ENCODE data around the gene HCAR2.
"Not testable (repeated sequence)": the region's sequence is repeated elsewhere in the genome, so short reads cannot be mapped to it uniquely, and the experiment has no call there.

Gene HCAR2

GRCh38 chr12:122716658-122717057, 13.5 kb upstream of the HCAR2 start, which contains the start of gene HCAR3:
TSS of gene HCAR3 (minus strand) at chr12:122716811. CDS start at chr12:122716737, 74 bp downstream.
- not testable (repeated sequence) for DNase-seq (ENCODE audit: low spot score)

GRCh38 chr12:122715211-122715610, 12.1 kb upstream of the HCAR2 start:
- not testable (repeated sequence) for DNase-seq (ENCODE audit: low spot score)

DNA sequence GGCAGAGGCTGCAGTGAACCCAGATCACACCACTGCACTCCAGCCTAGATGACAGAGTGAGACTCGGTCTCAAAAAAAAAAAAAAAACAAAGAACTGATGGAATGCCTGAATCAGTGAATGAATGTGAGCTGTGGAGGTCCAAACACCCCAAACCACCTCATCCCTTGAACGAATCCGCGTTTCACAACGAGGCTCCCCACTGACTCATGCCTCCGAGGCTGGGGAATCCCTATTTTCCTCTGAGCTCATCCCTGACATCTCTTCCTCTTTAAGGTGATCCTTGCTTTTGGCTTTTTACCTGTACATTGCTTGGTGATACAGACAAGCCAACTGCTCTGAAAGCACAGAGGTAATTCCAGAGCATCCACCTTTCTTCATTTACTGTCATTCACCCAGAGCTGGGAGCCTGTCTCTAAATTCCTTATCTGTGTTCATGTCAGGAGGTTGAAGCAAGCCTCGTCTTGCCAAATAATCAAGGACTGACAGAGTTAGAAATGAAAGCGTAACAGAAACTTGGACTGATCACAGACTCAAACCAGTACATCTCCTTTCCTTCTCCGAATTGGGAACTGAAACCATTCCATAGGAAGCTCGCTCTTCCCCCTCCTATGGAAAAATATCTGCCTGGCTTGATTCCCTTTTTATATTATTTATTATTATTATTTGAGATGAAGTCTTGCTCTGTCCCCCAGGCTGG, 10.5 kb upstream of the HCAR2 start:
- DNase-seq (ENCODE audit: low spot score) = not testable (repeated sequence)

DNA sequence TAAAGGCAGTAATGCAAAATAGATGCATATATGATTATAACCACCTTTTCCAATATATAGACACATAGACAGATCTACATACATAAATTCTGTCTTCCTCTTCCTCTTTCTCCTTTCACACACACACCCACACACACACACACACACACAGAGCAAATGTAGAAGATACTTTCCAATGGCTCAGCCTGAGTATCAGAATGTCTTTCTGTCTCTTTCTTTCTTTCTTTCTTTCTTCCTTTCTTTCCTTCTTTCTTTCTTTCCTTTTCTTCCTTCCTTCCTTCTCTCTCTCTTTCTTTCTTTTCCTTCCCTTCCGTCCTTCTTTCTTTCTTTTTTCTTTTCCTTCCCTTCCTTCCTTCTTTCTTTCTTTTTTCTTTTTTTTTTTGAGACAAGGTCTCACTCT, 8.1 kb upstream of the HCAR2 start:
- not testable (repeated sequence) for DNase-seq (ENCODE audit: low spot score)

- DNase-seq (ENCODE audit: low spot score) = not testable (repeated sequence)
Measured at GRCh38 chr12:122710341-122710740, 7.2 kb upstream of the HCAR2 start.

GRCh38 chr12:122709287-122709686, 6.1 kb upstream of the HCAR2 start:
- not testable (repeated sequence) for DNase-seq (ENCODE audit: low spot score)

DNA sequence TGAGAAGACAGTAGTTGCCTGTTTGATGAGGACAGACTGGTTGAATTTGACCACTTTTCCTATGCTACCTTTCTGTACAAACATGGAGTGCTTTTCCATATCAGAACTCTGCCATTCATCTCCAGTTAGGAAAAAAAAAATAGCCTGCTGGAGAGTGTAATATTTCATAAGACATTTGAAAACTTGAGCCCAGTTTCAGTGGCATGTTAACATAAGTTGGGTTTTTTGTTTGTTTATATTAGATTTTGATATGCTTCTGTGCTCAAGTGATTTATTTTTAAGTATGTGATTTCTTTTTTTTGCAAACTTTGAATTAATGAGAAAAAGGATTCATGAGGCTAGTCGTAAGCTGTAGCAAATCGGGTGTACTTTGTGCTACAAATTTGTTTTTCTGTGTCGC, 684 bp upstream of the HCAR2 start:
- not testable (repeated sequence) for DNase-seq (ENCODE audit: low spot score)

GRCh38 chr12:122701481-122701880, 1.7 kb downstream of the HCAR2 start:
- not testable (repeated sequence) for DNase-seq (ENCODE audit: low spot score)

DNA sequence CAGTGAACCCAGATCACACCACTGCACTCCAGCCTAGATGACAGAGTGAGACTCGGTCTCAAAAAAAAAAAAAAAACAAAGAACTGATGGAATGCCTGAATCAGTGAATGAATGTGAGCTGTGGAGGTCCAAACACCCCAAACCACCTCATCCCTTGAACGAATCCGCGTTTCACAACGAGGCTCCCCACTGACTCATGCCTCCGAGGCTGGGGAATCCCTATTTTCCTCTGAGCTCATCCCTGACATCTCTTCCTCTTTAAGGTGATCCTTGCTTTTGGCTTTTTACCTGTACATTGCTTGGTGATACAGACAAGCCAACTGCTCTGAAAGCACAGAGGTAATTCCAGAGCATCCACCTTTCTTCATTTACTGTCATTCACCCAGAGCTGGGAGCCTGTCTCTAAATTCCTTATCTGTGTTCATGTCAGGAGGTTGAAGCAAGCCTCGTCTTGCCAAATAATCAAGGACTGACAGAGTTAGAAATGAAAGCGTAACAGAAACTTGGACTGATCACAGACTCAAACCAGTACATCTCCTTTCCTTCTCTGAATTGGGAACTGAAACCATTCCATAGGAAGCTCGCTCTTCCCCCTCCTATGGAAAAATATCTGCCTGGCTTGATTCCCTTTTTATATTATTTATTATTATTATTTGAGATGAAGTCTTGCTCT, 3.0 kb downstream of the HCAR2 start:
- DNase-seq (ENCODE audit: low spot score) = not testable (repeated sequence)

GRCh38 chr12:122696922-122697321, 6.2 kb downstream of the HCAR2 start:
- not testable (repeated sequence) for DNase-seq (ENCODE audit: low spot score)

DNA sequence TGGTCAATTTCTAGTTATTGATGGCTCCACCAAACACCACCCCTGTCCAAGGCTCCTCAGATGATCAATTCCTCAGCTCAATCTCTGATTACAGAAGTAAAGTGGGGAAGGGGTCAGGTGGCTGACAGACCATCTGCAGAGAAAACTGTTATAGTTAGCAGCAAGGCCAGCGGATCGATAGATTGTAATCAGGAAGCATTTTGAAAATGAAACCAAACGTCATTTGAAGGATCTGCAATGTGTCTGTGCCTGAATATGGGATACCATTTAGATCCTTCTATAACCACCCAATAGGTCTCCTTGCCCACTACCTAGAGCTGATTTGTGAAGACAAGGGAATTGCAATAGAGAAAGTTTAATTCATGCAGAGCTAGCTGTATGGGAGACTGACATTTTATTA, 11.6 kb downstream of the HCAR2 start:
- no peak for DNase-seq (ENCODE audit: low spot score)

DNA sequence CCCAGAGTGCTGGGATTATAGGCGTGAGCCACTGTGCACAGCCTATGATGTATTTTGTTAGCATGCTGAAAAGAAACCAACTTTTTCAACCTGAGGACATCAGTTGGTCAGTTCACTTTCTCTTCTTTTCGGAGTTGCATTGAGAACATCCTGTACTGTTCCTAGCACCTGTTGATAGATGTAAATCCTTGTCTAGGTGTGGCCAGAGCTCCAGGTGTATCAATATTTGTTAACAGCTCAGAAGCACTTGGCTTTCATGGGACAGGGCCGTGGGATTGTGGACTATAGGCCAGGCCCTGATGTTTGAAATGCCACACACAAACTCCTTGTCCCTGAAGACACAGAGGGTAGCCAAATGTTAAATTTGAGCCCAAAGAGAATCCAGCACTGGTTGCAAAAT, 14.9 kb downstream of the HCAR2 start:
- no peak for DNase-seq (ENCODE audit: low spot score)

DNA sequence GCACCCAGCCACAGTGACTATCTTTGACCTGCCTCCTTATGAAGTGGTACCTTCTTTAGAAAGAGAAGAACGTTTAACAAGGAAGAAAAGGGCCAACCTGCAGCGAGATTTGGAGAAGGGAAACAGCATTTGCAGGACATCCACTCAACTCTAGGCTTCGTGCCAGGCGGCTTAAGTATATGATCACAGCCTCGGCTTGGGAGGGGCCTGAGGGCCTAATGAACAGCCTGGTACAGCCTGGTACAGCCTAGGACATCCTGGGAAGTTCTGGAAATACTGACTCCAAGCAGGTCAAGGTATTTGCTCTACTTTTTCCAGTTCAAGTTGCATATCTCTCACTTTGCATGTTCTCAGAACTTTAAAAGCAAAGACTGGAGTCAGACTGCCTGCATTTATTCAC, 16.1 kb downstream of the HCAR2 start:
- DNase-seq (ENCODE audit: low spot score) = no peak

DNA sequence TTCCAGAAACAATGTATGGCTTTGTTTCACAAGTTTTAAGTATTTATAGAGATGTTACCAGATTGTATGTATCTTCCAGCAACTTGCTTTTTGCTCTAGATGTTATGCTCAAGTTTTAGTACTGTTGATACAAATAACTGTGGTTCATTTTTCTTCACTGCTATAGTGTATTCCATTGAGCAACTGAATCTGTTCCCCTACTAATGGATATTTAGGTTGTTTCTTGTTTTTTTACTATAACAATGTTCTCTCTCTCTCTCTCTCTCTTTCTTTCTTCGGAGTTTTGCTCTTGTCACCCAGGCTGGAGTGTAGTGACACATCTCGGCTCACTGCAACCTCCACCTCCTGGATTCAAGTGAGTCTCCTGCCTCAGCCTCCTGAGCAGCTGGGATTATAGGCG, 16.6 kb downstream of the HCAR2 start:
- no peak for DNase-seq (ENCODE audit: low spot score)

- no peak for DNase-seq (ENCODE audit: low spot score)
Measured at GRCh38 chr12:122684297-122684813, 18.8 kb downstream of the HCAR2 start.

DNA sequence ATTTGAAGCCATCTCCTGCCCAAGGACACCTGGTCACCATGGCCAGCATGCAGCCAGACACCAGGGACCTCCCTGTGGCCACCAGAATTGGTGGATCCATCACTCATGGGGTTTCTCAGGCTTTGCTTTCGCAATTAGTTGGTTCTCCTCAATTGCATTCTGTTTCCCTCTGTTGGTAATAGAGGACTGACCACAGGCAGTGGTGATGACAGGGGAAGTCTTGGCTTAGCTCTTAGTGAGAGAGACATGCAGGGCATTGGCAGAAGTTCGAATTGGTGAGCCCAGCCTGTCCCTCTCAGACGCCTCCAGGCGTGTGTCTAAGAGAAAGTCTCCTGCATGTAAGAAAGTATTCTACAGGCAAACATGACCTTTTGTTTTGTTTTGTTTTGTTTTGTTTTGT, 21.3 kb downstream of the HCAR2 start:
- DNase-seq (ENCODE audit: low spot score) = no peak

GRCh38 chr12:122680989-122681388, 22.2 kb downstream of the HCAR2 start:
- not testable (repeated sequence) for DNase-seq (ENCODE audit: low spot score)

DNA sequence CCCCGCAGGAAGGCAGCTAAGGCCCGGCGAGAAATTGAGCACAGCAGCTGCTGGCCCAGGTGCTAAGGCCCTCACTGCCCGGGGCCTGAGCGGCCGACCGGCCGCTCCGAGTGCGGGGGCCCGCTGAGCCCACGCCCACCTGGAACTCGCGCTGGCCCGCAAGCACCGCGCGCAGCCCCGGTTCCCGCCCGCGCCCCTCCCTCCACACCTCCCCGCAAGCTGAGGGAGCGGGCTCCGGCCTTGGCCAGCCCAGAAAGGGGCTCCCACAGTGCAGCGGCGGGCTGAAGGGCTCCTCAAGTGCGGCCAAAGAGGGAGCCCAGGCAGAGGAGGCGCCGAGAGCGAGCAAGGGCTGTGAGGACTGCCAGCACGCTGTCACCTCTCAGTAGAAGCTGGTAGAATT, 26.4 kb downstream of the HCAR2 start:
- DNase-seq (ENCODE audit: low spot score) = not testable (repeated sequence)

DNA sequence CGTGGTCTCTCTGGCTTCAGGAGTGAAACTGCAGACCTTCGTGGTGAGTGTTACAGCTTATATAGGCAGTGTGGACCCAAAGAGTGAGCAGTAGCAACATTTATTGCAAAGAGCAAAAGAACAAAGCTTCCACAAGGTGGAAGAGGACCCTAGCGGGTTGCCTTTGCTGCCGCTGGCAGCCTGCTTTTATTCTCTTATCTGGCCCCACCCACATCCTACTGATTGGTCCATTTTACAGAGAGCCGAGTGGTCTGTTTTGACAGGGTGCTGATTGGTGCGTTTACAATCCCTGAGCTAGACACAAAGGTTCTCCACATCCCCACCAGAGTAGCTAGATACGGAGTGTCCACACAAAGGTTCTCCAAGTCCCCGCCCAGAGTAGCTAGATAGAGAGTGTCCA, 27.1 kb downstream of the HCAR2 start:
- DNase-seq (ENCODE audit: low spot score) = not testable (repeated sequence)

DNA sequence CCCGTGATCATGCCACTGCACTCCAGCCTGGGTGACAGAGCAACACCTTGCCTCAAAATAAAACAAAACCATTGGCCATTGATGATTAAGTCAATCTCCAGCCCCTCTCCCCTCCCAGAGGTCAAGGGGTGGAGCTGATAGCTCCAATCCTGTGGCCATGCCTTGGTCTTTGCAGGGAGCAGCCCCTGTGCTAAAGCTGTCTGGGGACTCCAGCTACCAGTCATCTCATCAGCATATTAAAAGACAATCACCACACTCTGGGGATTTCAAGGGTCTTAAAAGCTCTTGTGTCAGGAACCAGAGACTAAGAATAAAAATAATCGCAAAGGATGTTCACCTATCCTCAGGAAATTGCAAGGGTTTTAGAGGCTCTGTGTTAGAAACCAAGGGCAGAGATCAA, 30.6 kb downstream of the HCAR2 start:
- DNase-seq (ENCODE audit: low spot score) = no peak

DNA sequence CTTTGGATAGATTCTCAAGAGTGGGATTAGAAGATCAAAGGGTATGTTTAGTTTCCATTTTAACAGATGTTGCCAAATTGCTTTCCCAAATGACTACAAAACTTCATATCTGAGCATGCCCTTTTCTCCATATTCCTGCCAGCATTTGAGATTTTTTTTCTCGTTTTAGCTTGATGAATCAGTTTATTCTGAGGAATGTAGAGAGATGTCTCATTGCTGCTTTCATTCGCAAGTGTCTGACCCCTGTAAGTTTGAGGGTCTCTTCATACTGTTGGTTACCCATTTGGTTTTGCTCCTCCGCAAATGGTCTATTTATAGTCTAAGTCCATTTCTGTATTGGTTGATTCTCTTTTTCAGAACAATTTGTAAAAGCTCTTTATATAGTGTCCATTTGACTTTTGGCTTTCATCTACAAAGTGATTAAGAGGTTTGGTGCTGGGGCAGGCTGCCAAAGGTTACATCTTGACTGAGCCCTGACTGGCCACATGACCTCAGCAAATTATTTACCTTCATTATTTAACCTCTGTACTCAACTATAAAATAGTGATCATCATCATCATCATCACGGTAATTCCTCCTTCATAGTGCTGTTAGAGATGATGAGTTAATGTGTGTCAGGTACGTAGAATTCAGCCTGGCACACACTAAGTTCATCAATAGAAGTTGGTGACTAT, 33.6 kb downstream of the HCAR2 start:
- no peak for DNase-seq (ENCODE audit: low spot score)

DNA sequence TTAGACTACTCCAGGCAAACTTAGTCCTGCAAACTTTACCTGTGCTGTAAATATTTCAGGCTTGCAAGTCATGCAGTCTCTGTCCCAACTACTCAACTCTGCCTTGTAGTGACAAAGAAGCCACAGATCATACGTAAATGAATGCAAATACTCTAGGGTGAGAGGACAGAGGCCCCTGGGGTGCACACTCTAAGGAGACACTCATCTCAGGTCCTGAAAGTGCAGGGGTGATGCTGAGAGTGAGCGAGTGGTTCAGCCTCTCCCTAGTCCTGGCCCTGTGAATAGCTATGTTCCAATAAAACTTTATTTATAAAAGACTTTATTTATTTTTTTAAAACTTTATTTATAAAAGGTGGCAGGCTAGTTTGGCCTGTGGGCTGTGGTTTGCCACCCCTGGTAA, 34.9 kb downstream of the HCAR2 start:
- no peak for DNase-seq (ENCODE audit: low spot score)

DNA sequence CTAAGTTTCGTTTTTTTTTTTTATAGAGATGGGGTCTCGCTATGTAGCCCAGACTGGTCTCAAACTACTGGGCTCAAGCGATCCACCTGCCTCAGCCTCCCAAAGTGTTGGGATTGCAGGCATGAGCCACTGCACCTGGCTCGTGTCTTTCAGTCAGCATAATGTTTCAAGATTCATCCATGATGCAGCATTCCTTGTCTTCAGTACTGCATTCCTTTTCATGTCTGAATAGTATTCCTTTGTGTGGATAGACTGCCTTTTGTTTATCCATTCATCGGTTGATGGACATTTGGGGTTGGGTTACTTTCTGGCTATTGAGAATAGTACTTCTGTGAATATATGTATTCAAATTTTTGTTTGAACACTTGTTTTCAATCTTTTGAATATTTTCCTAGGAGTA, 37.4 kb downstream of the HCAR2 start:
- DNase-seq (ENCODE audit: low spot score) = no peak

Measured in RKO (cell line).